Glutamatergic neuron (in vitro differentiated cells): Measurements from ENCODE around the gene KLHL22. TPM values are rescaled to one million over a fixed set of nuclear protein-coding genes. Genes with fewer than 3 reads are reported as not detected.

Experiments used
- DNase-seq: peaks from one replicate; pipeline ENCODE4 v3.0.0; 2022
- H3K27ac Mint-ChIP-seq: one replicate; pipeline ENCODE4 v1.8.0; 2020; ENCODE audit warnings: mild to moderate bottlenecking, mixed read lengths, inconsistent platforms; ENCODE audit not compliant: unreplicated experiment
- H3K27me3 Mint-ChIP-seq: one replicate; pipeline ENCODE4 v1.8.0; 2020; ENCODE audit warnings: mild to moderate bottlenecking, moderate library complexity, mixed read lengths, inconsistent platforms; ENCODE audit not compliant: unreplicated experiment
- H3K36me3 Mint-ChIP-seq: one replicate; pipeline ENCODE4 v1.8.0; 2020; ENCODE audit warnings: mild to moderate bottlenecking, mixed read lengths, inconsistent platforms; ENCODE audit not compliant: unreplicated experiment
- H3K4me1 Mint-ChIP-seq: one replicate; pipeline ENCODE4 v1.8.0; 2020; ENCODE audit warnings: mild to moderate bottlenecking, low read depth, mixed read lengths, inconsistent platforms; ENCODE audit not compliant: unreplicated experiment
- H3K4me3 Mint-ChIP-seq: one replicate; pipeline ENCODE4 v1.8.0; 2020; ENCODE audit warnings: mild to moderate bottlenecking, mixed read lengths, inconsistent platforms; ENCODE audit not compliant: unreplicated experiment
- H3K9me3 Mint-ChIP-seq: one replicate; pipeline ENCODE4 v1.8.0; 2020; ENCODE audit warnings: mild to moderate bottlenecking, moderate library complexity, mixed read lengths, inconsistent platforms; ENCODE audit not compliant: unreplicated experiment
- CTCF ChIP-seq: fragments of 200-600 bp; sonication (generic); IDR thresholded peaks from one replicate; pipeline ENCODE4 v1.5.0; 2021; ENCODE audit not compliant: partially characterized antibody, unreplicated experiment
- total RNA-seq: library from RNA; stranded (reverse); fragmentation: NEBNext Ultra II Directional; extraction: Animal tissue kit (Norgen Biotek cat#: 25700); gene quantifications from one replicate; pipeline ENCODE4 v1.2.1, GENCODE V29; 2021; ENCODE audit not compliant: unreplicated experiment

KLHL22 gene
- total RNA-seq, 1 donor from 2014 or later = 20.2 TPM

GRCh38 chr22:20528405-20528978, 32.9 kb upstream of the KLHL22 start:
- Mint-ChIP-seq H3K4me3 (no peak overlapping the region), H3K27me3 (peaks cover 2% of the 10 kb centered on the region), H3K27ac (no peak overlapping the region), H3K4me1 (peaks cover 36% of the 10 kb centered on the region), H3K9me3 (peaks cover 6% of the 10 kb centered on the region), H3K36me3 (peaks cover 4% of the 10 kb centered on the region)
- TF ChIP-seq CTCF = no peak
- no peak for DNase-seq

- TF ChIP-seq CTCF = no peak
- Mint-ChIP-seq H3K27ac (no peak overlapping the region), H3K27me3 (peaks cover 5% of the 10 kb centered on the region), H3K4me1 (peaks cover 34% of the 10 kb centered on the region), H3K36me3 (peaks cover 4% of the 10 kb centered on the region), H3K4me3 (no peak overlapping the region), H3K9me3 (peaks cover 3% of the 10 kb centered on the region)
- DNase-seq = no peak
Measured at GRCh38 chr22:20526628-20527355, 31.2 kb upstream of the KLHL22 start.

- no peak for DNase-seq
- TF ChIP-seq CTCF = no peak
- H3K36me3 Mint-ChIP-seq = peaks cover 4% of the 10 kb centered on the region
- H3K27me3 Mint-ChIP-seq = peaks cover 5% of the 10 kb centered on the region
- H3K9me3 Mint-ChIP-seq = peaks cover 3% of the 10 kb centered on the region
- H3K27ac Mint-ChIP-seq = no peak overlapping the region
- H3K4me3 Mint-ChIP-seq = no peak overlapping the region
- peaks cover 30% of the 10 kb centered on the region for H3K4me1 Mint-ChIP-seq
Measured at GRCh38 chr22:20526305-20526627, 30.7 kb upstream of the KLHL22 start.

DNA sequence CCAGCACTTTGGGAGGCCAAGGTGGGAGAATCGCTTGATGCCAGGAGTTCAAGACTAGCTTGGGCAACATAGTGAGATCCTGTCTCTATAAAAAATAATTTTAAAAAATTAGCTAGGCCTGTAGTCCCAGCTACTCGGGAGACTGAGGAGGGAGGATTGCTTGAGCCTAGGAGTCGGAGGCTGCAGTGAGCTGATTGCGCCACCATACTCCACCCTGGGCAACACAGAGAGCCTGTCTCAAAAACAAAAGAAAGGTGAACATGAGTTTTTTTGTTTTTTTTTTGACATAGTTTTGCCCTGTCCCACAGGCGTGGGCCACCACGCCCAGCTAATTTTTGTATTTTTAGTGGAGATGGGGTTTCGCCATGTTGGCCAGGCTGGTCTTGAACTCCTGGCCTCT, 29.5 kb upstream of the KLHL22 start:
- H3K27ac Mint-ChIP-seq = no peak overlapping the region

More for the DNA sequence above, 29.5 kb upstream of the KLHL22 start:
- no peak for DNase-seq
- Mint-ChIP-seq H3K4me3 (no peak overlapping the region), H3K4me1 (peaks cover 26% of the 10 kb centered on the region), H3K9me3 (peaks cover 6% of the 10 kb centered on the region), H3K36me3 (peaks cover 4% of the 10 kb centered on the region), H3K27me3 (peaks cover 5% of the 10 kb centered on the region)
- no peak for TF ChIP-seq CTCF
